ENCODE results near the gene SRGAP1.

DNA sequence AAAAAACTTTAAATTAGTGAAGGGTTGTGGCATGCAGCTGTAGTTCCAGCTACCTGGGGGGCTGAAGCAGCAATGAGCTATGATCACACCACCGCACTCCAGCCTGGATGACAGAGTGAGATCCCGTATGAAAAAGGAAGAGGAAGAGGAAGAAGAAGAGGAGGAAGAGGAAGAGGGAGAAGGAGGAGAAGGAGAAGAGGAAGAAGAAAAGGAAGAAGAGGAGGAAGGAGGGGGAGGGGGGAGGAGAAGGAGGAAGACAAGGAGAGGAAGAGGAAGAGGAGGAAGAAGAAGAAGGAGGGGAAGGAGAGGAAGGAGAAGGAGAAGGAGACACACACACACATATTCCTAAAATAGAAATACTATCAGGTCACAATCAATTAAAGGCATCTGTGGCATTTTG lies 32.7 kb upstream of the SRGAP1 start:
- TF ChIP-seq, protein P1, sequence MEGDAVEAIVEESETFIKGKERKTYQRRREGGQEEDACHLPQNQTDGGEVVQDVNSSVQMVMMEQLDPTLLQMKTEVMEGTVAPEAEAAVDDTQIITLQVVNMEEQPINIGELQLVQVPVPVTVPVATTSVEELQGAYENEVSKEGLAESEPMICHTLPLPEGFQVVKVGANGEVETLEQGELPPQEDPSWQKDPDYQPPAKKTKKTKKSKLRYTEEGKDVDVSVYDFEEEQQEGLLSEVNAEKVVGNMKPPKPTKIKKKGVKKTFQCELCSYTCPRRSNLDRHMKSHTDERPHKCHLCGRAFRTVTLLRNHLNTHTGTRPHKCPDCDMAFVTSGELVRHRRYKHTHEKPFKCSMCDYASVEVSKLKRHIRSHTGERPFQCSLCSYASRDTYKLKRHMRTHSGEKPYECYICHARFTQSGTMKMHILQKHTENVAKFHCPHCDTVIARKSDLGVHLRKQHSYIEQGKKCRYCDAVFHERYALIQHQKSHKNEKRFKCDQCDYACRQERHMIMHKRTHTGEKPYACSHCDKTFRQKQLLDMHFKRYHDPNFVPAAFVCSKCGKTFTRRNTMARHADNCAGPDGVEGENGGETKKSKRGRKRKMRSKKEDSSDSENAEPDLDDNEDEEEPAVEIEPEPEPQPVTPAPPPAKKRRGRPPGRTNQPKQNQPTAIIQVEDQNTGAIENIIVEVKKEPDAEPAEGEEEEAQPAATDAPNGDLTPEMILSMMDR (IDR thresholded peaks at IDR 0.05; ENCODE audit: borderline replicate concordance, extremely low read depth, low read length, poor library complexity, severe bottlenecking), result no peak
- TF ChIP-seq EZH2 (IDR thresholded peaks at IDR 0.05; ENCODE audit: borderline replicate concordance, low read depth, low read length, severe bottlenecking), result no peak

Measured in DND-41 (cell line).